ENCODE data around the gene LAMC3.

DNA sequence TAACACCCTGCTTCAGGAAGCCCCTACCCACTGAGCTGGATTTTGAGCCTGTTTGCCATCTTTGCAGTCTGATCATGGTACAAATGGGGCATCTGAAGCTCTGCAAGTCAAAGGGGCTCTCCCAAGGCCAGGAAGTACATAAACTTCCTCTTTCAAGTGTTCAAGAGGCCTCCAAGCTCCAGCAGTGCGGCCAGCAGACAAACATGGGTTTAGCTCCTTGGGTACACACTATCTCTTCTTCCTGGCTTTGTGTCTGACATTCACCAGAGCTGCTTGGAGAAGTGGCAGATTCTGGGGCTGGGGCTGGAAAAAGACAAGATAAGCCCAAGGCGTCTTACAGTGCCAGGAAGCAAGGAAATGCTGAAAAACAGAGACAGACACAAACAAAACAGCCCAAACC lies 34.1 kb downstream of the LAMC3 start:
- TF ChIP-seq POLR2A (IDR thresholded peaks at IDR 0.05) = no peak
- TF ChIP-seq, protein P1, sequence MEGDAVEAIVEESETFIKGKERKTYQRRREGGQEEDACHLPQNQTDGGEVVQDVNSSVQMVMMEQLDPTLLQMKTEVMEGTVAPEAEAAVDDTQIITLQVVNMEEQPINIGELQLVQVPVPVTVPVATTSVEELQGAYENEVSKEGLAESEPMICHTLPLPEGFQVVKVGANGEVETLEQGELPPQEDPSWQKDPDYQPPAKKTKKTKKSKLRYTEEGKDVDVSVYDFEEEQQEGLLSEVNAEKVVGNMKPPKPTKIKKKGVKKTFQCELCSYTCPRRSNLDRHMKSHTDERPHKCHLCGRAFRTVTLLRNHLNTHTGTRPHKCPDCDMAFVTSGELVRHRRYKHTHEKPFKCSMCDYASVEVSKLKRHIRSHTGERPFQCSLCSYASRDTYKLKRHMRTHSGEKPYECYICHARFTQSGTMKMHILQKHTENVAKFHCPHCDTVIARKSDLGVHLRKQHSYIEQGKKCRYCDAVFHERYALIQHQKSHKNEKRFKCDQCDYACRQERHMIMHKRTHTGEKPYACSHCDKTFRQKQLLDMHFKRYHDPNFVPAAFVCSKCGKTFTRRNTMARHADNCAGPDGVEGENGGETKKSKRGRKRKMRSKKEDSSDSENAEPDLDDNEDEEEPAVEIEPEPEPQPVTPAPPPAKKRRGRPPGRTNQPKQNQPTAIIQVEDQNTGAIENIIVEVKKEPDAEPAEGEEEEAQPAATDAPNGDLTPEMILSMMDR (IDR thresholded peaks at IDR 0.05) = no peak

Measured in right lobe of liver (tissue), 4 donors.